GM12892 (cell line): Measurements from ENCODE around the gene ADAMTSL4.

Experiments
- DNase-seq: peaks from one replicate; pipeline ENCODE4 v3.0.0; 2011; ENCODE audit not compliant: insufficient read length
- FAIRE-seq: peaks from 2 replicates; lab custom pipeline; 2011; peaks lifted over from hg19 to GRCh38; lab: Jason Lieb, UNC
- POLR2A ChIP-seq: IDR thresholded peaks from 2 replicates; pipeline ENCODE4 v1.6.1; 2011; ENCODE audit warnings: low read depth, low read length, control low read depth
- POLR2AphosphoS5 ChIP-seq: IDR thresholded peaks from 2 replicates; pipeline ENCODE4 v1.6.1; 2011; ENCODE audit warnings: low read depth, low read length, control low read depth
- TAF1 ChIP-seq: IDR thresholded peaks from 2 replicates; pipeline ENCODE4 v1.6.1; 2011; ENCODE audit warnings: low read depth, mild to moderate bottlenecking, control low read depth, low read length, borderline replicate concordance

The ADAMTSL4 gene

GRCh38 chr1:150516050-150516591, 33.1 kb upstream of the ADAMTSL4 start:
- FAIRE-seq, result no peak
- TF ChIP-seq POLR2A (no peak), TAF1 (no peak), POLR2AphosphoS5 (no peak)
- DNase-seq, result no peak

DNA sequence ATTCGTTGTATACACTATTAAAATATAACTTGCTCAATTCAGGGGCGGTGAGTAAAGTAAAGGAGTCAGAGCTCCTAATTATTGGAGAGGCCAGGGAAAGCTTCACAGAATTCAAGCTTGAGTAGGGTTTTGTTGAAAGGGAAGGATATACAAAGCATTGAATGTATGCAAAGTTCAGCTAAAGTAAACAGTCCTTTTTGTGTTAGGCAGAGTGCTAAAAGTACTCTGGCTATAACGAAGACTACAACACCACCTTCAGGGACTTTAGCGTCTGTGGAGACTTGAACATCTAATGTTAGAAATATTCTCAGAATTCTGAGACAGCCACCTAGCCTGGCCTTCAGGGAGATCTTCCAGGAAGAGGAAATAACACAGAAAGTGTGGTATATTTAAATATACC, 32.6 kb upstream of the ADAMTSL4 start:
- TF ChIP-seq POLR2A, result no peak
- no peak for TF ChIP-seq TAF1
- no peak for TF ChIP-seq POLR2AphosphoS5
- no peak for DNase-seq
- no peak for FAIRE-seq

- FAIRE-seq, result no peak
- no peak for TF ChIP-seq TAF1
- TF ChIP-seq POLR2AphosphoS5, result no peak
- TF ChIP-seq POLR2A, result no peak
- DNase-seq, result no peak
These were observed 27.8 kb upstream of the ADAMTSL4 start for GRCh38 chr1:150521196-150521968.

DNA sequence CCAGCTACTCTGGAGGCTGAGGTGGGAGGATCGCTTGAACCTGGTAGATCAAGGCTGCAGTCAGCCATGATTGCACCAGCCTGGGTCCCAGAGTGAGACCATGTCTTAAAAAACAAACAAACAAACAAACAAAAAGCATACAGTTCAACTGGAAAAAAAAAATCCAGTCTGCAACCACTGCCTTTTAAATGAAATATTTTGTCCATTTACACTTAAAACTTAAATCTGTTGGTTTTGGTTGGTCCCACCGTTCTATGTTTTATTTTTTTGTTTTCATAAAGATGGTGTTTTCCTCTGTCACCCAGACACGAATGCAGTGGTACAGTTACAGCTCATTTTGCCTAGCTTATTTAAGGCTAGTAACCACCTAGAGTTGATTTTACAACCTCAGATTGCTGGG, 23.9 kb upstream of the ADAMTSL4 start:
- FAIRE-seq (no peak), DNase-seq (no peak)
- TF ChIP-seq TAF1 (no peak), POLR2AphosphoS5 (no peak), POLR2A (no peak)

- no peak for FAIRE-seq
- DNase-seq, result no peak
- TF ChIP-seq TAF1 (no peak), POLR2AphosphoS5 (no peak), POLR2A (no peak)
These were observed 21.0 kb upstream of the ADAMTSL4 start for GRCh38 chr1:150528196-150528595.

DNA sequence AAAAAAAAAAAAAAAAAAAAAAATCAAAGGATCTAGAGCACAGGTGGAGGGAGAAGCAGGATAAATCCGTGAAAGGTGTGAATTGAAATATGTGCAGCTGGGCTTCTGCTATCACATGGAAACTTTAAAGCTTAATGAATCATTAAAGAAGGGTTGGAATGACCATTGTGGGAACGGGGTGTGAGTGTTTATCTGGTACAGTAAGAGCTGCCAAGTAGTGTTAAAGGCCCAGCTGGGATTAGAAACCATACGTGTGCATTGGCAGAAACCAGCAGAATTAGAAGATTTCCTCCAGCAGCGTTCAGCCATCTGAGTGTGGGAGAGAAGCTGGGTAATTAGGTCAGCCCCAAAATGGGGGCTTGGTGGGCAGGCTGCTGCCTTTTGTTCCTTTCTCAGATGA, 20.2 kb upstream of the ADAMTSL4 start:
- DNase-seq, result no peak
- no peak for TF ChIP-seq TAF1
- no peak for TF ChIP-seq POLR2A
- TF ChIP-seq POLR2AphosphoS5, result no peak
- FAIRE-seq, result no peak

DNA sequence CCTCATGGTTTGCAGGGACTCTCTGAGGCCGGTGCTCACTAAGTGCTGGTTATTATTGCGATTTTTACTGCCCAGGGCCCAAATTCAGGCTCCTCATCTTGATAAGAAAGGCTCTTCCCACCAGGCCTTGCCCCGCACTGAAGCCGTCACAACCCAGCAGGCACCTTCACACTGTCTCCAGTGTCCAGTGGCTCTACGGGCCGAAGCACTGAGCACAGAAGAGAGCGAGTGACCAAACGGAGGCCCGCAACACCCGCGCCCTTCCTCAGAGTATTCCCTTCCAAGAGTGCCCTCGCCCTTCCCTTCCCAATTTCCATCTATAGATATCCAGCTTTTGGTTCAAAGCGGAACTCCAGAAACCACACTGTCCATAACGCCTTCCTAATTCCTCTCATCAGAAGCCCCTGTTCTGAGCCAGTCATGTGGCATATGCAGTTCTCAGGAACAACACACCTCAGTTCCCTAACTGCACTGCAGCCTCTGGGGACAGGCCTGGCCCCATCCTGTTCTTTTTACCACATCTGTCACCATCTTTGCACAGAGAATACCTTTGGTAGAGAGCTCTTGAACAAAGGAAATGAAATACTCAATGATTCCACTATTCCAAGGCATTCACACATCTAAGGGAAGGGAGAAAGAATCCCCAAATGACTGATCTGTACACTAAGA, 18.6 kb upstream of the ADAMTSL4 start:
- no peak for TF ChIP-seq TAF1
- TF ChIP-seq POLR2A, result no peak
- no peak for TF ChIP-seq POLR2AphosphoS5
- DNase-seq (no peak), FAIRE-seq (no peak)

DNA sequence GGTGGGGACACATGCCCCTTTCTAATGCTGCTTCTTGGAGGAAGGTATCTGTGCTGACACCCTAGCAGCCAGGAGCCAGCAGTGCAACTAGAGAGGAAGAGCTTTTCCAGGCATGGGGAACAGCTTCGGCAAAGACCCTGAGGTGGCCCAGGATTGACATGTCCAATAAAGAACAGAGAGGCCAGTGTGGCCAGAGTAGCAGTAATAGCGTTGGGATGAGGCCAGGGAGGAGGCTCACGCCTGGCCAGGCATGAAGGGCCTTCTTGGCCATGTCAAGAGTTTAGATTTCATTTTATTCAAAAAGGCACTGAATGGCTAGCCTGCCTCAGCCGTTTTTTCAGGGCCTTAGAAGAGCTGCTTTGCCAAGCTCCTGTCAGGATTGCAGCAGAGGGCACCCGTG, 16.3 kb upstream of the ADAMTSL4 start:
- TF ChIP-seq TAF1 (no peak), POLR2AphosphoS5 (no peak), POLR2A (no peak)
- no peak for FAIRE-seq

DNA sequence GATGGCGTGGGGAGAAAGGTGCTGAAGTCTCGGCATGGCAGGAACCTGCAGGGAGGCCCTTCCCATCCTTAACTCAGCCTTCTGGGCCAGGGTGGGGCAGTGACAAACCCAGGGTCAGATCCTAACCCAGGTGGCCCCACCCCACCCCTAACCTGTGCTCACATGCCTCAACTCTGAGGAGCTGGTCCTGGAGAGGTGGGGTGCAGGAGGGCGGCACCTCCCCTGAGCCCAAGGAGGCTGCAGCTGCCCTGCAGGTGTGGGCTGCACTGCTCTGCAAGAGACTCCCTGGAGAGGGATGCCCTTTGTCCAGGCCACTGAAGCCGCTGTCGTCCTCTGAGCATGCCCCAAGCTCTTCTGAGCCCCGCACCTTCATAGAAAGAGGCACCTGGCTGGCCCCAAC, 15.2 kb upstream of the ADAMTSL4 start:
- DNase-seq, result no peak
- TF ChIP-seq TAF1, result no peak
- FAIRE-seq, result no peak

More for the DNA sequence above, 16.3 kb upstream of the ADAMTSL4 start:
- DNase-seq, result no peak

- TF ChIP-seq TAF1, result no peak
- no peak for TF ChIP-seq POLR2AphosphoS5
- no peak for TF ChIP-seq POLR2A
- DNase-seq (no peak), FAIRE-seq (no peak)
These were observed 13.5 kb upstream of the ADAMTSL4 start for GRCh38 chr1:150535511-150536287.

DNA sequence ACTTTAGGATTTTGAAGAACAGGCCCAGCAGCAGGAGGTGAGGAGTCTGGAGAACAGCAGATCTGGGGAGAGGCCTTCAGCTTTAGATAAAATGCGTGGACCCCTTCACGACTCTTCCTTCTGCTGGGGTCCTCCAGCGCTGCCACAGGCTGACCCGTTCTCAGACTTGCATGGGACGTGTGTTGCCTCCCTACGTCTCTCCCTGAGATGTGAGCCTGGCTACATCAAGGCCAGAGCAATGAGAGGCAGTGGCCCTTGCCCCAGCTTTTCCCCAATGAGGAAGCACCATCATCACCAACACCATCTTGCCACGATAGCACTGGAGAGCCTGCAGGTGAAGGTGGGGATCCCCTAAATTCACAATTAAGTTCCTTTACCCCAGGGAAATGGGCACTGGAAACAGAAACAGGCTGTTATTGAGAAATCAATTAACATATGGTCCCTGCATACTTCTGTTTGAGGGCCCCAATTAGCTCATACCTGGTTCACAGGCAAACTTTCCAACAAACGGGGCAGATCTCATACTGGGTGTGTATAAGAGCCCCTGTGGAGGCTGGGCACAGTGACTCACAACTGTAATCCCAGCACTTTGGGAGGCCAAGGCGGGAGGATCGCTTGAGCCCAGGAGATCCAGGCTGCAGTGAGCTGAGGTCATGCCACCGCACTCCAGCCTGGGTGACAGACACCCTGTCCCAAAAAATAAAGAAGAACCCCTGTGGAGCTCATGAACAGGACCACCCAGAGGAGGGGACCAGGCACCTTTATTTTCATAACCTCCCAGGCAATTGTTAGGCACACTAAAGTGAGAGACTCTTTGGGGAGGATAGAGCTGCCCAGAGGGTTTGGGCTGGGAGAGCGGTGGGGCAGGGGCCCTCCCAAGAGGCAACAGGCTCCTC, 12.1 kb upstream of the ADAMTSL4 start:
- TF ChIP-seq POLR2AphosphoS5 (no peak), POLR2A (no peak), TAF1 (no peak)
- no peak for DNase-seq
- no peak for FAIRE-seq
